K562 (cell line): ENCODE results near the gene HLA-DMB. TPM values are rescaled to one million over a fixed set of nuclear protein-coding genes. Genes with fewer than 3 reads are reported as not detected.

ENCODE experiments used
- BRD9 ChIP-seq: fragments of 450-650 bp; IDR thresholded peaks from 2 replicates; pipeline ENCODE4 v1.6.1; 2018; ENCODE audit warnings: low read depth; ENCODE audit not compliant: partially characterized antibody
- CBFA2T3 ChIP-seq: fragments of 450-650 bp; IDR thresholded peaks from 2 replicates; pipeline ENCODE4 v1.6.1; 2017
- CC2D1A ChIP-seq: fragments of 450-650 bp; IDR thresholded peaks from 2 replicates; pipeline ENCODE4 v1.6.1; 2017; ENCODE audit warnings: mild to moderate bottlenecking
- ELF2 ChIP-seq: fragments of 250-450 bp; sonication (Bioruptor Pico); IDR thresholded peaks from 2 replicates; pipeline ENCODE4 v1.5.0; 2021; ENCODE audit warnings: mild to moderate bottlenecking
- ETV1 ChIP-seq: fragments of 450-650 bp; conservative IDR thresholded peaks from 2 replicates; pipeline ENCODE4 v1.6.1; 2016; ENCODE audit warnings: missing genetic modification characterization, control low read depth, low read depth, missing compliant biosample characterization
- GABPB1 ChIP-seq: sonication (generic); formaldehyde crosslinking; IDR thresholded peaks from 2 replicates; pipeline ENCODE4 v1.8.0; 2022; ENCODE audit warnings: mild to moderate bottlenecking, missing genetic modification reagents
- HIVEP1 ChIP-seq: fragments of 250-450 bp; sonication (Bioruptor Pico); IDR thresholded peaks from 2 replicates; pipeline ENCODE4 v1.4.0; 2020; ENCODE audit warnings: mild to moderate bottlenecking
- JUND ChIP-seq, 2 experiments: IDR thresholded peaks; 2 replicates in 1 of 2; 3 replicates in 1 of 2; pipeline ENCODE4 v1.6.1; 2011; ENCODE audit warnings: borderline replicate concordance in 2 of 2, low read depth in 2 of 2, low read length in 2 of 2, improper control_type of control experiment in 1 of 2, missing biosample characterization in 1 of 2, missing genetic modification characterization in 1 of 2, missing genetic modification reagents in 1 of 2
- NFXL1 ChIP-seq: fragments of 450-650 bp; formaldehyde crosslinking; IDR thresholded peaks from 2 replicates; pipeline ENCODE4 v1.4.0; 2021; ENCODE audit warnings: mild to moderate bottlenecking
- NR4A1 ChIP-seq, 2 experiments: fragments of 250-450 bp in 1 of 2; fragments of 450-650 bp in 1 of 2; sonication (Bioruptor Pico) in 1 of 2; IDR thresholded peaks; 2 replicates each; pipeline versions ENCODE4 v1.4.0 to v1.6.1; 2016 to 2020; ENCODE audit warnings: mild to moderate bottlenecking in 2 of 2, missing compliant biosample characterization in 1 of 2, missing genetic modification characterization in 1 of 2, moderate library complexity in 1 of 2
- POLR3A ChIP-seq: IDR thresholded peaks from 2 replicates; pipeline ENCODE4 v1.6.1; 2011; ENCODE audit warnings: borderline replicate concordance, mild to moderate bottlenecking, moderate library complexity; ENCODE audit not compliant: insufficient read length, insufficient read depth; ENCODE audit errors: extremely low read depth
- RNF2 ChIP-seq: sonication (generic); IDR thresholded peaks from 2 replicates; pipeline ENCODE4 v1.6.1; 2016
- SRF ChIP-seq, 2 experiments: fragments of 250-450, 450-650 bp in 1 of 2; sonication (Bioruptor Pico) in 1 of 2; sonication (generic) in 1 of 2; formaldehyde crosslinking; IDR thresholded peaks; 2 replicates each; pipeline versions ENCODE4 v1.5.0 to v1.5.1; 2020 to 2022; ENCODE audit warnings: mild to moderate bottlenecking in 1 of 2, missing genetic modification reagents in 1 of 2
- TCF7 ChIP-seq: sonication (generic); IDR thresholded peaks from 2 replicates; pipeline ENCODE4 v1.6.1; 2016; ENCODE audit warnings: antibody characterized with exemption, borderline replicate concordance
- ZEB2 ChIP-seq: fragments of 450-650 bp; IDR thresholded peaks from 2 replicates; pipeline ENCODE4 v1.6.1; 2016
- ZKSCAN1 ChIP-seq: fragments of 150-350 bp; IDR thresholded peaks from 2 replicates; pipeline ENCODE4 v1.6.1; 2016; ENCODE audit warnings: low read depth, low read length
- polyA plus RNA-seq, 8 experiments: library from polyadenylated mRNA; depleted of rRNA in 4 of 8; stranded (reverse) in 5 of 8; unstranded in 3 of 8; fragments of >200 nt; fragmentation: Nextera tagmentation in 2 of 8; fragmentation: Illumina TruSeq in 1 of 8; extraction: Ambion mirVana in 2 of 8; extraction: Trizol in 1 of 8; gene quantifications; 2 replicates each; pipeline versions ENCODE4 v1.2.1 to v1.2.3, GENCODE V29; 2011 to 2014; ENCODE audit warnings: inconsistent platforms in 1 of 8, missing spikeins in 1 of 8
- total RNA-seq, 7 experiments: library from RNA; depleted of rRNA in 6 of 7; stranded (reverse); fragments of >200 nt in 6 of 7; fragmentation: Illumina TruSeq in 2 of 7; extraction: Trizol in 2 of 7; gene quantifications; 2 replicates each; pipeline versions ENCODE4 v1.2.1 to v1.2.3, GENCODE V29; 2011 to 2021; ENCODE audit warnings: low replicate concordance in 1 of 7
- TF ChIP-seq, protein P1 (sequence below), 2 experiments: fragments of 450-650 bp in 1 of 2; sonication (generic) in 1 of 2; formaldehyde crosslinking in 1 of 2; IDR thresholded peaks in 1 of 2; conservative IDR thresholded peaks in 1 of 2; 2 replicates each; pipeline versions ENCODE4 v1.6.1 to v1.8.1; 2016 to 2023; ENCODE audit warnings: mild to moderate bottlenecking in 2 of 2, moderate library complexity in 2 of 2, inconsistent platforms in 1 of 2, missing genetic modification reagents in 1 of 2
- TF ChIP-seq, protein P2 (sequence below): sonication (generic); formaldehyde crosslinking; IDR thresholded peaks from 2 replicates; pipeline ENCODE4 v1.8.1; 2022; ENCODE audit warnings: missing genetic modification reagents
- TF ChIP-seq, protein P3 (sequence below): fragments of 450-650 bp; formaldehyde crosslinking; IDR thresholded peaks from 2 replicates; pipeline ENCODE4 v1.4.0; 2020; ENCODE audit warnings: mild to moderate bottlenecking, mixed read lengths
- TF ChIP-seq, protein P4 (sequence below): fragments of 450-650 bp; IDR thresholded peaks from 2 replicates; pipeline ENCODE4 v1.7.1; 2018; ENCODE audit warnings: mild to moderate bottlenecking, low read depth; ENCODE audit not compliant: partially characterized antibody

Gene HLA-DMB
- total and polyA plus RNA-seq, 9 of the 15 experiments (the other 6 are each of a cell fraction or from before 2014, with no cell fraction given) = 0.38 TPM; not detected in 8

DNA sequence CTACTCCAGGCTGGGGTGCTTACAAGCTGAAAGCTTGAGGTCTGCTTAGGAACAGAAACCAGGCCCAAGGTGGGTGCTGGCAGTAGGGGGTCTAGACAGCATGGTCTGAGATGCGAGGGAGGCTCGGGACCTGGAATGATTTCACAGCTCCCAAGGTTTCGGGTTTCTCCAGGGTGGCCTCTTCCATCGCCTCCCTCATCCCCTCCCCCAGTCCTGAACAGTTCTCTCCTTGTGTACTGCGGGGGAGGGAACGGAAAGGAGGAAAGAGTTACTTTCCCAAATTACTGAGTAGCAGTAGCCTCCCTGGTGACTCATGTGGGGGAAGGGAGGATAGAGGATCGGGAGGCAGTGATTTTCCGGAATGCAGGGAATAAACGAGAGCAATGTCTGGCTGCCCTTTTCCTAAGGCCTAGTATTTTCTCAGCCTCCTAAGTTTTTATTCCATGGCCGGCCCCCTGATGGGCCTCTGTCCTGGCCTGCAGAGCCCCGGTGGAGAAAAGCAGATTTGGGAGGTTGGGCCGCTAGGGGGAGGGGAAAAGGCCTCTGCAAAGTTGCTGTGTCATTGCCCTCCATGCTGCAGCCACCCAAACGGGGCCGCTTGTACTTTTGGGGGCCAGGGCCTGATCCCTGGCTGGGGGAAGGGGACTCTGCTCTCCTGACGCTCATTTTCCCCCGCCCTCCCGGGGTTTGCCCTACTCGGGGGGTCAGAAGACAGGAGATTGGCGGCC, 29.0 kb upstream of the HLA-DMB start (continued):
- TF ChIP-seq NR4A1 (CRISPR knock-in tag; IDR thresholded peaks at IDR 0.05) (no peak; the same call in 1 of the 2 replicates), NR4A1 (tag; IDR thresholded peaks at IDR 0.05) (peak; percentile 56; the same call in 1 of the 2 replicates), GABPB1 (CRISPR knock-in tag) (no peak; the same call in none of the 2 replicates), POLR3A (no peak), ZKSCAN1 (no peak; the same call in 1 of the 2 replicates), ELF2 (CRISPR knock-in tag) (peak; percentile 79), CC2D1A (0 out of 2 replicates have a peak, but pooled peaks have one; percentile 11), NFXL1 (CRISPR knock-in tag) (peak; percentile 2; the same call in 1 of the 2 replicates), CBFA2T3 (peak; percentile 52; the same call in 1 of the 2 replicates), ETV1 (tag) (peak; percentile 96), RNF2 (peak; percentile 85), HIVEP1 (CRISPR knock-in tag) (peak; percentile 4; the same call in 1 of the 2 replicates), TCF7 (0 out of 2 replicates have a peak, but pooled peaks have one; percentile 50), BRD9 (peak; percentile 95), JUND (IDR thresholded peaks at IDR 0.05; ENCODE audit: borderline replicate concordance, low read depth, low read length) (peak; percentile 94), JUND (tag; IDR thresholded peaks at IDR 0.05; ENCODE audit: borderline replicate concordance, low read depth, low read length) (peak; percentile 94), SRF (CRISPR knock-in tag; IDR thresholded peaks at IDR 0.05) (peak; percentile 16 to 70; a peak in 2 of 4 replicates), ZEB2 (no peak)
- TF ChIP-seq, protein P1, sequence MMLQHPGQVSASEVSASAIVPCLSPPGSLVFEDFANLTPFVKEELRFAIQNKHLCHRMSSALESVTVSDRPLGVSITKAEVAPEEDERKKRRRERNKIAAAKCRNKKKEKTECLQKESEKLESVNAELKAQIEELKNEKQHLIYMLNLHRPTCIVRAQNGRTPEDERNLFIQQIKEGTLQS (IDR thresholded peaks at IDR 0.05) = peak; percentile 97
- TF ChIP-seq, protein P1 (CRISPR knock-in tag; conservative IDR thresholded peaks at IDR 0.05) = peak; percentile 88
- TF ChIP-seq, protein P2, sequence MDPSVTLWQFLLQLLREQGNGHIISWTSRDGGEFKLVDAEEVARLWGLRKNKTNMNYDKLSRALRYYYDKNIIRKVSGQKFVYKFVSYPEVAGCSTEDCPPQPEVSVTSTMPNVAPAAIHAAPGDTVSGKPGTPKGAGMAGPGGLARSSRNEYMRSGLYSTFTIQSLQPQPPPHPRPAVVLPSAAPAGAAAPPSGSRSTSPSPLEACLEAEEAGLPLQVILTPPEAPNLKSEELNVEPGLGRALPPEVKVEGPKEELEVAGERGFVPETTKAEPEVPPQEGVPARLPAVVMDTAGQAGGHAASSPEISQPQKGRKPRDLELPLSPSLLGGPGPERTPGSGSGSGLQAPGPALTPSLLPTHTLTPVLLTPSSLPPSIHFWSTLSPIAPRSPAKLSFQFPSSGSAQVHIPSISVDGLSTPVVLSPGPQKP = no peak
- TF ChIP-seq, protein P3, sequence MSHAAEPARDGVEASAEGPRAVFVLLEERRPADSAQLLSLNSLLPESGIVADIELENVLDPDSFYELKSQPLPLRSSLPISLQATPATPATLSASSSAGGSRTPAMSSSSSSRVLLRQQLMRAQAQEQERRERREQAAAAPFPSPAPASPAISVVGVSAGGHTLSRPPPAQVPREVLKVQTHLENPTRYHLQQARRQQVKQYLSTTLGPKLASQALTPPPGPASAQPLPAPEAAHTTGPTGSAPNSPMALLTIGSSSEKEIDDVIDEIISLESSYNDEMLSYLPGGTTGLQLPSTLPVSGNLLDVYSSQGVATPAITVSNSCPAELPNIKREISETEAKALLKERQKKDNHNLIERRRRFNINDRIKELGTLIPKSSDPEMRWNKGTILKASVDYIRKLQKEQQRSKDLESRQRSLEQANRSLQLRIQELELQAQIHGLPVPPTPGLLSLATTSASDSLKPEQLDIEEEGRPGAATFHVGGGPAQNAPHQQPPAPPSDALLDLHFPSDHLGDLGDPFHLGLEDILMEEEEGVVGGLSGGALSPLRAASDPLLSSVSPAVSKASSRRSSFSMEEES (CRISPR knock-in tag) = no peak
- TF ChIP-seq, protein P4, sequence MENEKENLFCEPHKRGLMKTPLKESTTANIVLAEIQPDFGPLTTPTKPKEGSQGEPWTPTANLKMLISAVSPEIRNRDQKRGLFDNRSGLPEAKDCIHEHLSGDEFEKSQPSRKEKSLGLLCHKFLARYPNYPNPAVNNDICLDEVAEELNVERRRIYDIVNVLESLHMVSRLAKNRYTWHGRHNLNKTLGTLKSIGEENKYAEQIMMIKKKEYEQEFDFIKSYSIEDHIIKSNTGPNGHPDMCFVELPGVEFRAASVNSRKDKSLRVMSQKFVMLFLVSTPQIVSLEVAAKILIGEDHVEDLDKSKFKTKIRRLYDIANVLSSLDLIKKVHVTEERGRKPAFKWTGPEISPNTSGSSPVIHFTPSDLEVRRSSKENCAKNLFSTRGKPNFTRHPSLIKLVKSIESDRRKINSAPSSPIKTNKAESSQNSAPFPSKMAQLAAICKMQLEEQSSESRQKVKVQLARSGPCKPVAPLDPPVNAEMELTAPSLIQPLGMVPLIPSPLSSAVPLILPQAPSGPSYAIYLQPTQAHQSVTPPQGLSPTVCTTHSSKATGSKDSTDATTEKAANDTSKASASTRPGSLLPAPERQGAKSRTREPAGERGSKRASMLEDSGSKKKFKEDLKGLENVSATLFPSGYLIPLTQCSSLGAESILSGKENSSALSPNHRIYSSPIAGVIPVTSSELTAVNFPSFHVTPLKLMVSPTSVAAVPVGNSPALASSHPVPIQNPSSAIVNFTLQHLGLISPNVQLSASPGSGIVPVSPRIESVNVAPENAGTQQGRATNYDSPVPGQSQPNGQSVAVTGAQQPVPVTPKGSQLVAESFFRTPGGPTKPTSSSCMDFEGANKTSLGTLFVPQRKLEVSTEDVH = peak; percentile 16
